HG03439 (cell line): Measurements from ENCODE around the gene CD68.

ENCODE experiments used
- ATAC-seq: cut with Tn5 transposase; IDR thresholded peaks from one replicate; pipeline ENCODE4 v1.9.1; 2021; ENCODE audit warnings: mild to moderate bottlenecking, moderate library complexity; ENCODE audit not compliant: unreplicated experiment

The CD68 gene

DNA sequence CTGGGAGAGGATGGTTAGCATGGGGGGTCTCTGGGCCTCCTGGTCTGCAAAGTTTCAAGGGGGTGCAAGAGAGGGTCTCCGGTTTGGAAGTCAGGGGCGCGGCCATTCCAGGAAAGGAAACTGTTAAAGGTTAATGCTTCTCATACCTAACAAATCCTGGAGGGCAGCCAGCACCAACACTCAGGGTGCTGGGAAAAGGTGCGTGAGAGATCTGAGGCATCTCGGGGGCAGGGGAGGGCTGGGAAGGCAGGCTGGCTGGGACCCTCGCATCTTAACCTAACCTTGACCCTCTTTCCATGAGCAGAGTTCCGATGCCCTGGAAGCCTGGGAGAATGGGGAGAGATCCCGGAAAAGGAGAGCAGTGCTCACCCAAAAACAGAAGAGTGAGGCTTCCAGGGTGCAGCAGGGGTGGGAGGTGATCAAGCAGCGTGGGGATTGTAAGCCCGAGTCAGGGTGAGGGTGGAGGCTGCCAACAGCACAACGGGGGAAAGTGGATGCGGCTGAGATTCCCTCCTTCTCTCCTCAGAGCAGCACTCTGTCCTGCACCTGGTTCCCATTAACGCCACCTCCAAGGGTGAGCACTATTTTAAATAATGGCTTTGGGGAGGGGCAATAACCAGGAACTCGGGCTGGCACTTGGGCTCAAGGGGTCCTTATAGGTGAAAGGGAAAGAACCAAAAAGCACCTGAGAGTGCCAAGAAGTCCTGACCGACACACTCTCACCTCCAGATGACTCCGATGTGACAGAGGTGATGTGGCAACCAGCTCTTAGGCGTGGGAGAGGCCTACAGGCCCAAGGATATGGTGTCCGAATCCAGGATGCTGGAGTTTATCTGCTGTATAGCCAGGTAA is 19.9 kb upstream of the CD68 start:
- ATAC-seq: no peak

DNA sequence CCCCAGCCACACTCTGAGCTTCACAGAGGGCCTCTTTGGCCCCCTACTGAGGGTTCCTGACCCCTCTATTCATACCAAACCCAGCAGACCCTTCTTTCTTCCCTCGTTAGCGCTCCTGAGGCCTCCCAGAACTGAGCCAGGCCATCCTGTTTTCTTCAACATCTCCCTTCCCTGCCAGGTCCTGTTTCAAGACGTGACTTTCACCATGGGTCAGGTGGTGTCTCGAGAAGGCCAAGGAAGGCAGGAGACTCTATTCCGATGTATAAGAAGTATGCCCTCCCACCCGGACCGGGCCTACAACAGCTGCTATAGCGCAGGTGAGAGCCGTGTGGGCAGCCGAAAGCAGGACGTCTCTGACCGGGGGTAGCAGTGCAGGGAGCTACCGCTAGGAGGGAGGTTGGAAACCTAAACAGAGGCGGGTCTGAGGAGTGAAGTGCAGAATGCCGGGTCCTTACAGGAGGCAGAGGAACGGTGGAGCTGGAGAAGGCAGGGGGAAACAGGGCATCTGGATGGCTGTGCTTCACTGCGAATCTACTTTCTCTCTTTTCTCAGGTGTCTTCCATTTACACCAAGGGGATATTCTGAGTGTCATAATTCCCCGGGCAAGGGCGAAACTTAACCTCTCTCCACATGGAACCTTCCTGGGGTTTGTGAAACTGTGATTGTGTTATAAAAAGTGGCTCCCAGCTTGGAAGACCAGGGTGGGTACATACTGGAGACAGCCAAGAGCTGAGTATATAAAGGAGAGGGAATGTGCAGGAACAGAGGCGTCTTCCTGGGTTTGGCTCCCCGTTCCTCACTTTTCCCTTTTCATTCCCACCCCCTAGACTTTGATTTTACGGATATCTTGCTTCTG is 19.0 kb upstream of the CD68 start:
- ATAC-seq: no peak

DNA sequence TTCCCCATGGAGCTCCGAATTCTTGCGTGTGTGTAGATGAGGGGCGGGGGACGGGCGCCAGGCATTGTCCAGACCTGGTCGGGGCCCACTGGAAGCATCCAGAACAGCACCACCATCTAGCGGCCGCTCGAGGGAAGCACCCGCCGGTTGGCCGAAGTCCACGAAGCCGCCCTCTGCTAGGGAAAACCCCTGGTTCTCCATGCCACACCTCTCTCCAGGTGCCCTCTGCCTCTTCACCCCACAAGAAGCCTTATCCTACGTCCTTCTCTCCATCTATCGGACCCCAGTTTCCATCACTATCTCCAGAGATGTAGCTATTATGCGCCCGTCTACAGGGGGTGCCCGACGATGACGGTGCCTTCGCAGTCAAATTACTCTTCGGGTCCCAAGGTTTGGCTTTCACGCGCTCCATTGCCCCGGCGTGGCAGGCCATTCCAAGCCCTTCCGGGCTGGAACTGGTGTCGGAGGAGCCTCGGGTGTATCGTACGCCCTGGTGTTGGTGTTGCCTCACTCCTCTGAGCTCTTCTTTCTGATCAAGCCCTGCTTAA is 18.3 kb upstream of the CD68 start:
- peak; percentile 49 for ATAC-seq

DNA sequence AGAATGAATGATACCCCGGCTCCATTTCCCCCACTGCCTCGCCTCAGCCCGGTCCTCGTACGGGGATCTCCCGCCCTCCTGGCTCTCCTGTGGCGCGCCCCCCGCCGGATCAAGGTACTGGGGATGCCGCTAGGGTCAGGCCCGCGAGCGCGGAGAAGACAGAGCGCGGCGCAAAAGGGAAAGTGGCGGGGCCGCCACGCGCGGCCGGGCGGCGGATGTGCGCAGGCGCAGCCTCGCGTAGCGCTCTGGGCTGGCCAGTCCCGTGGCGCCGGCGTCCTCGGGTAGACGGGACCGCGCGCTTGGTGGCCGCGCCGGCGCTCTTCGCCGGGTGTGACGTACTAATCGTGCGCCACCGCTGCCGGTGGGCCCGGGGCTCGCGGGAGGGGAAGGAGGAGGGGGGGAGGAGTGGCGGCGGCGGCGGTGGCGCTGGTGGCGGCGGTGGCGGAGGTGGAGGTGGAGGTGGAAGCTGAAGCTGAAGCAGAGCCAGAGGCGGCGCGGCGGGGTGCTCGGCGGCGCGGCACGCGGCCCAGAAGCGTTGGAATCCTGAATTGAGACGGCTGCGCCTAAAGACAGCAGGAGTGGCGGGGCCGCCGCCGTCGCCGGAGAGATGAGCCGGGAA is 17.7 kb upstream of the CD68 start, which contains the start of gene SENP3:
SENP3 (plus strand) TSS at position 331 of the 619 bp plus-strand sequence. CDS start 1,158 bp downstream, outside the sequence.
- peak; percentile 71 for ATAC-seq

DNA sequence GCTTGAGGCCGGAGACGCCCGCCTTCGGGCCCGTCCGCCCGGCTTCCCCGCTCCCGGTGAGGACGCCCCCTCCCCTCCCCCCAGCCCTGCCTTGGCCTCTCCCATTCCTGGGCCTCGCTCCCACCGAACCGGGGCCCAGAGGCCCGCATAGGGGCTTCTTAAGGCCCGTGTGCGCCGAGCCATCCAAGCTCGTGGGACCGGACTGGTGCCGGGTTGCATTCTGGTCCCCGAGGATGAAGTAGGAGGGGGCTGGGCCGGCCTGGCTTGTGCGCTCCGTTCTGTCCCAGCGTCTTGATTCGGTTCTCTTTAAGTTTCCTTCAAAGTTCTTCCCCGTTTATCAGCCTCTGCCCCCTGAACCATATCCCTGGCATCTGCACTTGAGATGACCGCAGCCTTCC is 17.2 kb upstream of the CD68 start:
- peak; percentile 8 for ATAC-seq

DNA sequence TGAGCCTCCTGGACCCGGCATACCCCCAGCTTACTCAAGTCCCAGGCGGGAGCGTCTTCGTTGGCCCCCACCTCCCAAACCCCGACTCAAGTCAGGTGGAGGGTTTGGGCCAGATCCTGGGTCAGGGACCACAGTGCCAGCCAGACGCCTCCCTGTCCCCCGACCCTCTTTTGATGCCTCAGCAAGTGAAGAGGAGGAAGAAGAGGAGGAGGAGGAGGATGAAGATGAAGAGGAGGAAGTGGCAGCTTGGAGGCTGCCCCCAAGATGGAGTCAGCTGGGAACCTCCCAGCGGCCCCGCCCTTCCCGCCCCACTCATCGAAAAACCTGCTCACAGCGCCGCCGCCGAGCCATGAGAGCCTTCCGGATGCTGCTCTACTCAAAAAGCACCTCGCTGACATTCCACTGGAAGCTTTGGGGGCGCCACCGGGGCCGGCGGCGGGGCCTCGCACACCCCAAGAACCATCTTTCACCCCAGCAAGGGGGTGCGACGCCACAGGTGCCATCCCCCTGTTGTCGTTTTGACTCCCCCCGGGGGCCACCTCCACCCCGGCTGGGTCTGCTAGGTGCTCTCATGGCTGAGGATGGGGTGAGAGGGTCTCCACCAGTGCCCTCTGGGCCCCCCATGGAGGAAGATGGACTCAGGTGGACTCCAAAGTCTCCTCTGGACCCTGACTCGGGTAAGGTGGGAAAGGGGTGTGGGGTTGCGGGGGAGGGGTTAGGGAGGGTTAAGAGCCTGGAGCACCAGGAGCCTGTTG is 16.1 kb upstream of the CD68 start:
- no peak for ATAC-seq

DNA sequence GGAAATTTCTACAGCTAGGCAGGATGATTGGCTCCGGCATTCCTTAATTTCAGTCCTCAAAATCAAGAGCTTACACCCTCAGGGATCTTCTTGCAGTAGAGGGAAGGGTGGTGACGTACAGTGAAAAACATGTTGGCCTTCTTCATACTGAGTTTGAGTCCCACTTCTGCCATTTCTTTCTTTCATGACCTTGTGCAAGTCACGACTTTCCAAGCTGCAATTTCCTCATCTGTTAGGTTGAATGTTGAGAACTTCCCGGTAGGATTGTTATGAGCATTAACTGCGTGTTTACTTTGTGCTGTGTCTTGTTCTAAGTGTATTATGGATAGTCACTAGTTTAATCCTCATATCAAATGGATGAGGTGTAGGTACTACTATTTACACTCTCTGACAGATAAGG is 9.9 kb upstream of the CD68 start:
- ATAC-seq: no peak

DNA sequence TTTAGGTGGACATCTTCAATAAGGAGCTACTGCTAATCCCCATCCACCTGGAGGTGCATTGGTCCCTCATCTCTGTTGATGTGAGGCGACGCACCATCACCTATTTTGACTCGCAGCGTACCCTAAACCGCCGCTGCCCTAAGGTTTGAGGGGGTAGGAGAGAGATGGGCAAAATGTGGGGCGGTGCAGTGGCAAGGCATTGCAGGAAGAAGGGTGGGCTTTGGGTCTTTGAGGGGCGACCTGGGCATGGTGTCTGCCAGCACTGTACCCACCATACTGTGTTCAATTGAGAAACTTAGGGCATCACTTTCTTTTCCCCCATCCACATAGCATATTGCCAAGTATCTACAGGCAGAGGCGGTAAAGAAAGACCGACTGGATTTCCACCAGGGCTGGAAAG is 9.1 kb upstream of the CD68 start:
- ATAC-seq: no peak

DNA sequence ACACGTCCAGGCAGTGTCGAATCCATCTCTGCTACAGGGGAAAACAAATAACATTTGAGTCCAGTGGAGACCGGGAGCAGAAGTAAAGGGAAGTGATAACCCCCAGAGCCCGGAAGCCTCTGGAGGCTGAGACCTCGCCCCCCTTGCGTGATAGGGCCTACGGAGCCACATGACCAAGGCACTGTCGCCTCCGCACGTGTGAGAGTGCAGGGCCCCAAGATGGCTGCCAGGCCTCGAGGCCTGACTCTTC is 7.2 kb upstream of the CD68 start:
- no peak for ATAC-seq

DNA sequence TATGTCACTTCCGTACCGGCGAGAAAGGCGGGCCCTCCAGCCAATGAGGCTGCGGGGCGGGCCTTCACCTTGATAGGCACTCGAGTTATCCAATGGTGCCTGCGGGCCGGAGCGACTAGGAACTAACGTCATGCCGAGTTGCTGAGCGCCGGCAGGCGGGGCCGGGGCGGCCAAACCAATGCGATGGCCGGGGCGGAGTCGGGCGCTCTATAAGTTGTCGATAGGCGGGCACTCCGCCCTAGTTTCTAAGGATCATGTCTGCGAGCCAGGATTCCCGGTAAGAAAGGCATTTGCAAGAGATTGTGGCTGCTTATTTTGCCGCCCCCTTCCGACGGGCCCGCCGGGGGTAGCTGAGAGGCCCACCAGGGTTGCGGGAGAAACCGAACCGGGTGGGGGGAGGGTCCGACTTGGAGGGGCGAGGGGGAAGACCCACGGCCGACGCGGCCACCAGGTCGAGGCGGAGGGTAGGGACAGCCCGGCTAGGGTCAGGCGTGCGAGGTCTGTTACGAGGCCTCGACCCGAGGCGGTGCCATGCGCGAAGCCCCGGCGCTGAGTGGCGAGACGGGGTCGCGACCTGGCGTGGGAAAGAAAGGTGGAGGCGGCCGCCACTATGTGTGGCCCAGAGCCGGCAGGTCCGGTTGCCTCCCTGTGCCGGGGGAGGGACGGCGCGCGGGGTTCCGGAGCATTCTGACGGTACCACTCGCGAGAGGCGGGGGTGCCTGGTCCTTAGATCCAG is 6.7 kb upstream of the CD68 start:
- peak; percentile 88 for ATAC-seq

DNA sequence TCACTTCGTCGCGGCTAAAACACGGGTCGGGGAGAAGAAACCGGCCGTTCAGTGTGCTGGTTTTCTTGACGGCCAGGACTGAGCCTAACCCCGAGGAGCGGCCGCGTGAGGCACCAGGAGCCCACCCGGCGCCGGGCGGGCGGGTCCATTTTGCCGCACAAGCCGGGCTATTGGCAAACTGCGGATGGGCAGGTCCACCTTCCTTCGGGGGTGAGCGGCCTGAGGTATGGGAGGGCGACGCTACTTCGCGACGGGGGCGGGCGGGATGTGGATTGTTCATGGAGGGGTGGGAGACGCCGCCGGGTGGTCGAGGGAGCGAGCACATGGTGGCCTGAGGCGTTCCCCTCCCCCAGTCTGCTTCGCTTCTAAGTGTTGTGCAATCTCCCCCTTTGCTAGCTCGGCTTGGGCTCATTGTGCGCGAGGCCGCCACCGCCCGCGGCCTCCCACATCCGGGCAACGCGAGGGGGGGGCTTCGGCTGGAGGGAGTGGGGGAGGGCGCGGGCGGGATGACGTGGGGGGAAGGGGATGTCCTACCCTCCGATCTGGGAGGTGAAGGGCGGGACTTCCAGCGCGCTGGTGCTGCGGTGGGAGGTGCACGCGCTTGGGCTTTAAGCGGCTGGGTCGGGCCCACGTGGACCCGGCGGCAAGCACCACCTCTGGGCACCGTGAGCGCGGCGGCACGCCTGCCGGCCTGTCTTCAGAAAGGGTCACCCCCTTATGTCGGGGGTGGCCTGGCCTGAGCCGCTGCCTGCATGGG is 5.9 kb upstream of the CD68 start:
- ATAC-seq: no peak

DNA sequence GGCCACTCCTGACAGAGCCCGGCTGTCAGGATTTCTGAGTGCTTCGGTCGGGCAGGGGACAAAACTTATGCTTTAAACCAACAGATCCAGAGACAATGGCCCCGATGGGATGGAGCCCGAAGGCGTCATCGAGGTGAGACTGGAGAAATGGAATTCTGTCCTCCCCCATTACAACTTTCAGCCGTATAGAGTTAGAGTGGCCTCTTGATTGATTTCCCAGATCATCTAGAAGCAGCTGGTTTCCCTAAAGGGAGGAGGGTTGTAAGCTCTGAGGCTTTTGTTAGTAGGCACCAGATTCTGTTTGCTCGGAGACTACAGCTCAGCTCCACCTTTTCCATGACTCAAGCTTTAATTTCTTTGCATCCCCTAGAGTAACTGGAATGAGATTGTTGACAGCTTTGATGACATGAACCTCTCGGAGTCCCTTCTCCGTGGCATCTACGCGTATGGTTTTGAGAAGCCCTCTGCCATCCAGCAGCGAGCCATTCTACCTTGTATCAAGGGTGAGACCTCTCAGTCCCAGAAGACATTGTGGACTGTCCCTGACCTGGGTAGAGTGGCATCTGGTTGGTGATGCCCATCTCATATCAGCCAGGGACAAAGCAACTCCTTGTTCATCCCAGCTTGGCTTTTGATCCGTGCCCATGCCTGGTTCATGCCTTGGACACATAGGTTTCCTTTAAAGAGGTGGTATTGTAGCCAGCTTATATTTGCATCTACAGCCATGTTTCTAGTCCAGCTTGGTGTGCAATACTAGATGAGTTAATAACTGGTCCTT is 5.1 kb upstream of the CD68 start:
- ATAC-seq: no peak

DNA sequence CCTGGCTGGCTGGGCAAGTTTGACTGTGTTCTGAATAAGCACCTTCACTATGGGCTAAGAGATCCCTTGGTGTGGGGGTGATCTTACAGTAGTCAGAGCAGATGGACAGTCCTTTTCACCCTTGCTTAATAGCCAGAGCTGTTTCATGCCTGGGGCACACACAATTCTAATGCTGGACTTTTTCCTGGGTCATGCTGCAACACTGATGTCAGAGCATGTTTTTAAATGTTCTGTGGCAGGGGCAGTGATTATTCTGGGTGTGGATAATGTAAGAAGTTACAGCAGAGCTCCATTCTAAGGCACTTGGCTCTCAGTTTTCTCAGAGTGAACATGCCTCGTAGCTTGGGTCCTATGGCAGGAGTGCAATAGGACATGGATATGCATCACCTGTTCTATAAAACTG is 4.0 kb upstream of the CD68 start:
- ATAC-seq: no peak

DNA sequence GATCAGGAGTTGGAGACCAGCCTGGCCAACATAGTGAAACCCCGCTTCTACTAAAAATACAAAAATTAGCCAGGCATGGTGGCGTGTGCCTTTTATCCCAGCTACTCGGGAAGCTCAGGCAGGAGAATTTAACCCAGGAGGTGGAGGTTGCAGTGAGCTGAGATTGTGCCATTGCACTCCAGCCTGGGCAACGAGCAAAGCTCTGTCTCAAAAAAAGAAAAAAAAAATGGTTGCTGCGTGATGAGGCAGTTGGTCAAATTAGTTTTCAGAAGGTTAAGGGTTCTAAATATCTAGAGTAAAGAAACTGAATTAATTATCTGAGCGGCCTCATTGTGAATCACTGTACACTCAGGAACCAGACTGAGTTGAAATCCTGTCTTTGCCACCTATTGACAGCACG is 3.5 kb upstream of the CD68 start:
- no peak for ATAC-seq

DNA sequence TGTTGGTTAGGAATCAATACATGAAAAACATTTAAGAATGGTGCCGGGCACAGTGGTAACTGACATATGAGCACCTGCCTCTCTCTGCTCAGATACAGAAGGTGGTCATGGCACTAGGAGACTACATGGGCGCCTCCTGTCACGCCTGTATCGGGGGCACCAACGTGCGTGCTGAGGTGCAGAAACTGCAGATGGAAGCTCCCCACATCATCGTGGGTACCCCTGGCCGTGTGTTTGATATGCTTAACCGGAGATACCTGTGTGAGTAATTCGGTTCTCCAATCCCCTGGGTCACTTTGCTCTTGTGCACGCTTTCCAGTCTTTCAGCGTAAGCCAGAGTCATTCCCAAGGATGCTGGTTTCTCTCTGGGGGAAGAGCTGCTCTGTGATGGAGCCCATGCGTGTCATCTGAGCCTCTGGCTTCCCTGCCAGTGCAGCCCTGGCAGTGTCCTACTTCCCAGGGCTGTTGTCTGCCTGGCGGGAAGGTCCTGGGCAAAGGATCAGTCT is 3.0 kb upstream of the CD68 start:
- ATAC-seq: no peak

DNA sequence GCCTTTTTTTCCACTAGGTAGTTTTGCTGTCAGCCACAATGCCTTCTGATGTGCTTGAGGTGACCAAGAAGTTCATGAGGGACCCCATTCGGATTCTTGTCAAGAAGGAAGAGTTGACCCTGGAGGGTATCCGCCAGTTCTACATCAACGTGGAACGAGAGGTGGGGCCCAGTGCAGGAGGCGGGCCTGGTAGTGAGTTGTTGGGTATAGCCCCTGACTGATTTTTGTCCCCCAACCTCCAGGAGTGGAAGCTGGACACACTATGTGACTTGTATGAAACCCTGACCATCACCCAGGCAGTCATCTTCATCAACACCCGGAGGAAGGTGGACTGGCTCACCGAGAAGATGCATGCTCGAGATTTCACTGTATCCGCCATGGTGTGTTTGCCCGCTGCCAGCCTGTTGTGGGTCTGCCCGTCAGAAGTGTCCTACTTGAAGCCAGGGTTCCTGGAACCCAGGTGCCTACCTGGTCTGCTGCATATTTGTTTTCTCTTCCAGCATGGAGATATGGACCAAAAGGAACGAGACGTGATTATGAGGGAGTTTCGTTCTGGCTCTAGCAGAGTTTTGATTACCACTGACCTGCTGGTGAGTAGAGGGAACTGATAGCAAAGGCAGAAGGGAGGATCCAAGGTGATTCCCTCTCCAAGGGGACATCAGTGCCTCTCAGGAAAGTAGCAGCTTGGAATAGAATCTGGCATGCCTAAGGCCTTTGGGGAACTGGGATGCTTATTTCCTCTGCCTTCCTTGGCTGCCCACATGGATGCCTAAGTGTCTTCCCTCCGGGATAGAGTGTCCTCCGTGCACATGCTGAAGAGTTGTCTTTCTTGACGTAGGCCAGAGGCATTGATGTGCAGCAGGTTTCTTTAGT is 1.9 kb upstream of the CD68 start:
- no peak for ATAC-seq

DNA sequence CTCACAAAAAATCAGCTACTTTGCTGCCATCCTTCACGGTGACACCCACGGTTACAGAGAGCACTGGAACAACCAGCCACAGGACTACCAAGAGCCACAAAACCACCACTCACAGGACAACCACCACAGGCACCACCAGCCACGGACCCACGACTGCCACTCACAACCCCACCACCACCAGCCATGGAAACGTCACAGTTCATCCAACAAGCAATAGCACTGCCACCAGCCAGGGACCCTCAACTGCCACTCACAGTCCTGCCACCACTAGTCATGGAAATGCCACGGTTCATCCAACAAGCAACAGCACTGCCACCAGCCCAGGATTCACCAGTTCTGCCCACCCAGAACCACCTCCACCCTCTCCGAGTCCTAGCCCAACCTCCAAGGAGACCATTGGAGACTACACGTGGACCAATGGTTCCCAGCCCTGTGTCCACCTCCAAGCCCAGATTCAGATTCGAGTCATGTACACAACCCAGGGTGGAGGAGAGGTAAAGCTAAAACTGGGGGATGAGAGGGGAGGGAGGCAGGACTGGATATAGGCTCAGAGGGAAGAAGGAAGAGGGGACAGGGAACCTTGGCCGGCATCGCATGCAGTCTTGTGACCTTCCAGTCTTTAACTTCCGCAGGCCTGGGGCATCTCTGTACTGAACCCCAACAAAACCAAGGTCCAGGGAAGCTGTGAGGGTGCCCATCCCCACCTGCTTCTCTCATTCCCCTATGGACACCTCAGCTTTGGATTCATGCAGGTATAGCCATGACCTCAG is 581 bp downstream of the CD68 start:
- ATAC-seq: no peak
